Measurements from ENCODE around the gene CAT. TPM values are rescaled to one million over a fixed set of nuclear protein-coding genes. Genes with fewer than 3 reads are reported as not detected.

CAT gene
- total RNA-seq, 1 donor from 2014 or later = 19.0 TPM

DNA sequence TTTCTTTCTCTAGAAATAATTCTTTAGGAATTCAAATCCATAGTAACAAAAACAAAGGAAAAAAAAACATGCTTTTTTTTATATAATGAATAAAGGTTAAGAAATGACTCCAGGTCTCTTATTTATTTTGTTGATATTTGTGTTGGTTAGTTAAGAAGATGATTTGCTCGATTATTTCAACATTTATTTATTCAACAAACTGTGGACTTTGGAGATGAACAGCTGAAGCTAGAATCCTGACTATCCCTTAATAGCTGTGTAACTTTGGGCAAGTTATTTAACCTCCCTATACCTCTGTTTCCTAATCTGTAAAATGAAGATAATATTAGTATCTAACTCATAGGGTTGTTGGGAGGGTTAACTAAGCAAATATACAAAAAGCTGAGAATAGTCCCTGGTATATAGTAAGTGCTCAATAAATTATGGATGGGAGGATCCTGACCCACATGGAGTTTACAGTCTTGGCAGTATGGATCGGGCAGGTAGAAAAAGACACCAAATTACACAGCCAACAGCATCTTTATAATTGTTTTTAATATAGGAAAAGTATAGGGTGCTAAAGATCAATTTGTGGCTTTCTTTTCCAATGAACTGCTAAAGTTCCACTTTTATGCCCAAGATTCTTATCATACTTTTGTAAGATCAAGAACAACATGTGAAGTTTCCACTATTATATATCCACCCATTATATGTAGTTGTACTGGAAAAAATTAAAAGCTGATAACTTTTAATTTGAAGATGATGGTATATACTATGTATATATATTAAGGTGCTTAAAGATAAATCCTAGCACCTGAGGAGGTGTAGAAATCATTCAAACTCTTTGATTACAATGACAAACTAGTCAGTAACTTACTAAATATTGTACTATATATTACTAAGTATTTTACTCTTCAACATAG lies 1.3 kb upstream of the CAT start:
- Mint-ChIP-seq H3K27ac (no peak overlapping the region), H3K36me3 (ENCODE audit: low read depth) (peaks cover 2% of the 10 kb centered on the region), H3K27me3 (peaks cover 3% of the 10 kb centered on the region), H3K9me3 (no peaks in the 10 kb centered on the region), H3K4me1 (peaks cover 16% of the 10 kb centered on the region), H3K4me3 (no peak overlapping the region)
- intact Hi-C loops (cut with micrococcal nuclease) = loop anchor here (1.0 to 2.0 kb wide), 4 partner anchors 66 to 1277 kb away; partner anchors contain the start of genes ABTB2 and CSTF3
- DNase-seq = no peak

- no peaks in the 10 kb centered on the region for H3K27me3 Mint-ChIP-seq
- H3K36me3 Mint-ChIP-seq (ENCODE audit: low read depth) = peaks cover 2% of the 10 kb centered on the region
- peak overlapping the region; percentile 95 for H3K4me3 Mint-ChIP-seq
- H3K9me3 Mint-ChIP-seq = no peaks in the 10 kb centered on the region
- DNase-seq = peak; percentile 61
- peaks cover 20% of the 10 kb centered on the region for H3K4me1 Mint-ChIP-seq
- peak overlapping the region; percentile 90 for H3K27ac Mint-ChIP-seq
- intact Hi-C loops (cut with micrococcal nuclease) = loop anchor here (1.0 to 2.0 kb wide), 6 partner anchors 81 to 1279 kb away; partner anchors contain the start of genes ABTB2, APIP, CSTF3 and NAT10
Measured at GRCh38 chr11:34439610-34440198, 970 bp downstream of the CAT start.

GRCh38 chr11:34441814-34442213 lies 3.1 kb downstream of the CAT start:
- Mint-ChIP-seq H3K4me3 (no peak overlapping the region), H3K36me3 (ENCODE audit: low read depth) (peaks cover 2% of the 10 kb centered on the region), H3K27me3 (no peaks in the 10 kb centered on the region), H3K4me1 (peaks cover 20% of the 10 kb centered on the region), H3K27ac (no peak overlapping the region), H3K9me3 (no peaks in the 10 kb centered on the region)
- no peak for DNase-seq
- intact Hi-C loops (cut with micrococcal nuclease) = no loop called here

- Mint-ChIP-seq H3K4me3 (no peak overlapping the region), H3K27ac (no peak overlapping the region), H3K4me1 (peaks cover 24% of the 10 kb centered on the region), H3K36me3 (ENCODE audit: low read depth) (peaks cover 2% of the 10 kb centered on the region), H3K27me3 (no peaks in the 10 kb centered on the region), H3K9me3 (no peaks in the 10 kb centered on the region)
- no peak for DNase-seq
- intact Hi-C loops (cut with micrococcal nuclease) = no loop called here
Measured at GRCh38 chr11:34443136-34443535, 4.4 kb downstream of the CAT start.

- H3K9me3 Mint-ChIP-seq = no peaks in the 10 kb centered on the region
- peaks cover 2% of the 10 kb centered on the region for H3K36me3 Mint-ChIP-seq (ENCODE audit: low read depth)
- intact Hi-C loops (cut with micrococcal nuclease) = no loop called here
- no peak overlapping the region for H3K4me3 Mint-ChIP-seq
- H3K4me1 Mint-ChIP-seq = peaks cover 29% of the 10 kb centered on the region
- DNase-seq = no peak
- H3K27me3 Mint-ChIP-seq = no peaks in the 10 kb centered on the region
- H3K27ac Mint-ChIP-seq = no peak overlapping the region
Measured at GRCh38 chr11:34444428-34444827, 5.7 kb downstream of the CAT start.

DNA sequence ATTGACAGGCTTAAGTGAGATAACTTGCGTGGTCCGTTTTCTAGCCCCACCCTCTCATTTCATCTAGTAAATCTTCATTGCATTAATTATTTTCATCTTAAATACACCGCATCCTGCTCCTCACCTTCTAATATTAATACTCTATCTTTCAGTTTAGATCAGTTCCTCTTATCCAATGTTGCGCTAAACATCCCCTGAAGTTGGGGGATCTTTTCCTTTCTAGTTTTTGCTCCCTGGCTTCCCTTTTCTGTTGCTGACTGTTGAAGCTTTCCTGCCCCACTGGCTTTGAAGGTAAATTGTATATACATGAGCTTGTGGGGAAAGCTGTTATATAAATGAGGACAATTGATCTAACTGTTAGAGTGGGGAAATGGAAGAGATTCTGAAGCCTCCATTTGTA lies 7.2 kb downstream of the CAT start:
- H3K27me3 Mint-ChIP-seq = no peaks in the 10 kb centered on the region
- peaks cover 5% of the 10 kb centered on the region for H3K36me3 Mint-ChIP-seq (ENCODE audit: low read depth)
- no peak overlapping the region for H3K27ac Mint-ChIP-seq

GRCh38 chr11:34446386-34446785 lies 7.7 kb downstream of the CAT start:
- Mint-ChIP-seq H3K4me1 (peaks cover 19% of the 10 kb centered on the region), H3K4me3 (no peak overlapping the region), H3K9me3 (no peaks in the 10 kb centered on the region), H3K36me3 (ENCODE audit: low read depth) (peaks cover 3% of the 10 kb centered on the region), H3K27ac (no peak overlapping the region), H3K27me3 (no peaks in the 10 kb centered on the region)
- intact Hi-C loops (cut with micrococcal nuclease) = no loop called here
- no peak for DNase-seq

More for the DNA sequence above, 7.2 kb downstream of the CAT start:
- intact Hi-C loops (cut with micrococcal nuclease) = no loop called here
- no peak overlapping the region for H3K4me3 Mint-ChIP-seq
- H3K4me1 Mint-ChIP-seq = peaks cover 19% of the 10 kb centered on the region
- no peak for DNase-seq
- H3K9me3 Mint-ChIP-seq = no peaks in the 10 kb centered on the region

DNA sequence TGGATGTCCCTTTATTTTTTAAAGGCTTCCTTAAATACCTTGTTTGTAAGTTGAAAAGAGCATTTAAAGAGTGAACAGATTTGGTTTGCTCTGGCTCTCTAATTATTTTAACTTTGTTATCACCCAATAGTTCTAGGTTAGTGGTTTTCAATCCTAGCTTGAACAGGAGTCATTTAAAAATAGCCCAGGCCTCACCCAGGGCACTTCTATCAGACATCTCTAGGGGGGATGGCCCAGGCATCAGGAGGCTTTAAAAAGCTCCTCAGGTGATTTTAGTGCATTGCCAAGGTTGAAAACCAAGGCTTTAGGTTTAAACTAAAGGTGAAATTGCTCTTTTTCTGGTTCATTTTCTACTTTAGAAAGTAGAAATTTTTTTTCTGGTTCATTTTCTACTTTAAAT lies 8.3 kb downstream of the CAT start:
- Mint-ChIP-seq H3K4me1 (peaks cover 19% of the 10 kb centered on the region), H3K9me3 (no peaks in the 10 kb centered on the region), H3K27ac (no peak overlapping the region), H3K4me3 (no peak overlapping the region), H3K27me3 (no peaks in the 10 kb centered on the region), H3K36me3 (ENCODE audit: low read depth) (peaks cover 3% of the 10 kb centered on the region)
- intact Hi-C loops (cut with micrococcal nuclease) = no loop called here
- DNase-seq = no peak

- Mint-ChIP-seq H3K27me3 (no peaks in the 10 kb centered on the region), H3K36me3 (ENCODE audit: low read depth) (peaks cover 7% of the 10 kb centered on the region), H3K27ac (no peak overlapping the region), H3K4me3 (no peak overlapping the region), H3K4me1 (peaks cover 16% of the 10 kb centered on the region), H3K9me3 (no peaks in the 10 kb centered on the region)
- DNase-seq = no peak
- intact Hi-C loops (cut with micrococcal nuclease) = no loop called here
Measured at GRCh38 chr11:34448223-34448994, 9.7 kb downstream of the CAT start.

DNA sequence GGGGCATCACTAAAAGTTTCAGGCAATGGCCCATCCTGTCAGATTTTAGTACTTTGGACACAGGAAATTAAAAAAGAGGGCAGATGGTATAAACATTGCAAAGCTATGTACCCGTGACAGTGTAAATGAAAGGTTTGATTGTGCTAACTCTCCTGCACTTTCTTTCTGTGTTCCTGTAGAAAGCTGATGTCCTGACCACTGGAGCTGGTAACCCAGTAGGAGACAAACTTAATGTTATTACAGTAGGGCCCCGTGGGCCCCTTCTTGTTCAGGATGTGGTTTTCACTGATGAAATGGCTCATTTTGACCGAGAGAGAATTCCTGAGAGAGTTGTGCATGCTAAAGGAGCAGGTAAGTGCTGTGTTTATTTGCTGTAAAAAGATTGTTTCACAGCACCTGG lies 10.3 kb downstream of the CAT start:
- no peaks in the 10 kb centered on the region for H3K9me3 Mint-ChIP-seq
- intact Hi-C loops (cut with micrococcal nuclease) = no loop called here

DNA sequence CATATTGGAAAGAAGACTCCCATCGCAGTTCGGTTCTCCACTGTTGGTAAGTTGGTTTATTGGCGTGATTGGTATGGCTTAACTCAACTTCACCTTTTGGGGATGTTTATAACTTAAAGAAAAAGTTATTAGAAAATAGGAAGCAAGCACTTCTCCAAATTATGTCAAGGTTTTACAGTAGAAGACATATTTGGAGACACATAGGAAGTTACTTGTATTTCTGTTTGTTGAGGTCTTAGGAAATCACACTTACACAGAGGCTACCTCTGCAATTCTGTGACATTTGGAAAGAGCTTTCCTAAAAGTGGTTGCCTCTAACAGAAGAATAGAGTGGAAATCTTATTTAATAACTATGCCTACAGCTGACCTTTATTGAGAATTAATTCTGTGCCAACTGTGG lies 12.3 kb downstream of the CAT start:
- Mint-ChIP-seq H3K4me3 (no peak overlapping the region), H3K36me3 (ENCODE audit: low read depth) (peaks cover 17% of the 10 kb centered on the region), H3K9me3 (no peaks in the 10 kb centered on the region), H3K27ac (no peak overlapping the region), H3K4me1 (peaks cover 12% of the 10 kb centered on the region), H3K27me3 (no peaks in the 10 kb centered on the region)
- no peak for DNase-seq
- intact Hi-C loops (cut with micrococcal nuclease) = no loop called here

More for the DNA sequence above, 10.3 kb downstream of the CAT start:
- DNase-seq = no peak
- no peaks in the 10 kb centered on the region for H3K27me3 Mint-ChIP-seq
- H3K36me3 Mint-ChIP-seq (ENCODE audit: low read depth) = peaks cover 11% of the 10 kb centered on the region
- H3K27ac Mint-ChIP-seq = no peak overlapping the region
- H3K4me1 Mint-ChIP-seq = peaks cover 15% of the 10 kb centered on the region
- H3K4me3 Mint-ChIP-seq = peak overlapping the region; percentile 15

DNA sequence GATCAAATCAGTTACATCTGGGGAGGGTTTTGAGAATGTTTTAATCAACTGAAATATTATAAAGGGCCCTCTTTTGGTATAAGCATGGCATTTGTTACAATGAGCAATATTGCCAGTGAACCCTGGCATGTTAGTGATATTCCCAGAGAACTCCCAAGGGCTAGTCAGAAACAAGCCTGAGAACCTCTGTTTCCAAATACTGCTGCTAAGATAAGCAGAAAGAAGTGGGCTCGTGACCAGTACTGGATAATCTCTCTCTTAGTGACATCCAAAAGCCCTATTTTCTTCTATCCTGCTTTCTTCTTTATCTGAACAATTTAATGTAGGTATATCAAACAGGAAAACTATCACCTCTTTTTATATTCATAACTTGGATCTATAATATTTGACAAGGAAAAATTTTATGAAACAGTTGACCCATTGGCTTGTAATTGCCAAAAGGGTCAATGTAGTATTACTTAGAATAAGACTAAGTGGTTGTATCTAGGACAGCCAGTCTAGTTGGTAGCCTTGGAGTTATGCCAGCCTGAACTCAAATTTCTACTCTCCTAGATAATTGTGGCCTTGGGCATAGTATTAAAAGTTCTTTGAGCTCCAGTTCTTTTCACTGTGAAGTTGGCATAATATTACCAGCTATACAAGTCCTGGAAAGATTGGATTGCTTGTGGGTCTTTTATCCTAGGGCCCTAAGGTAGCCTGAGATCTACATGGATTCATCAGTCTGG lies 15.7 kb downstream of the CAT start:
- no peaks in the 10 kb centered on the region for H3K4me1 Mint-ChIP-seq
- H3K36me3 Mint-ChIP-seq (ENCODE audit: low read depth) = peaks cover 30% of the 10 kb centered on the region
- no peak overlapping the region for H3K4me3 Mint-ChIP-seq
- H3K27me3 Mint-ChIP-seq = no peaks in the 10 kb centered on the region
- H3K9me3 Mint-ChIP-seq = no peaks in the 10 kb centered on the region
- intact Hi-C loops (cut with micrococcal nuclease) = no loop called here
- no peak overlapping the region for H3K27ac Mint-ChIP-seq
- DNase-seq = no peak

DNA sequence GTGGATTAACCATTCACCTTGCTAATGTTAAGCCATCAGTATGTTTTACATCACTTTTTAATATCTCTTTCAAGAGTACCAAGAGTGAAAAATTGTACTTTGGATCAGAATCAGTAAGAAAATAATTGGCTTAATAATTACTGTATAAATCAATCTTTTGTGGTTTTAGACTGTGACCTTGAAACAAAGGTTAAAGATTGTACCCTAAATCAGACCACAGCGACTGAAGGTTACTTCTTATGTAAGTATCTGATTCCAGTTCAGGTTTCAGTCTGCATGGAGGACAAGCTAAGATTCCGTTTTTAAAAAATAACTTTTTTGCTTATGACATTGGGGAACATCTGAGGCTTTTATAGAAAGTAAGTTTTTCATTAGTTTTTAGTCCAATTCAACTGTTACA lies 18.9 kb downstream of the CAT start:
- H3K36me3 Mint-ChIP-seq (ENCODE audit: low read depth) = peaks cover 34% of the 10 kb centered on the region
- intact Hi-C loops (cut with micrococcal nuclease) = no loop called here

More for the DNA sequence above, 18.9 kb downstream of the CAT start:
- H3K27me3 Mint-ChIP-seq = no peaks in the 10 kb centered on the region
- H3K9me3 Mint-ChIP-seq = no peaks in the 10 kb centered on the region
- no peaks in the 10 kb centered on the region for H3K4me1 Mint-ChIP-seq
- no peak overlapping the region for H3K27ac Mint-ChIP-seq
- DNase-seq = no peak
- H3K4me3 Mint-ChIP-seq = no peak overlapping the region

Data from activated CD4-positive, alpha-beta T cell treated with anti-CD3 and anti-CD28 coated beads, Interleukin-2, amount 10 ng/mL, durations not matched to agents 24 days and 14 days (primary cell).